NCI-H128 (cell line): ENCODE measurements around the gene CTNNA3.

ENCODE experiments used
- DNase-seq: peaks from one replicate; lab custom pipeline; 2025; ENCODE audit not compliant: unreplicated experiment; lab: John Stamatoyannopoulos, UW

CTNNA3 gene

DNA sequence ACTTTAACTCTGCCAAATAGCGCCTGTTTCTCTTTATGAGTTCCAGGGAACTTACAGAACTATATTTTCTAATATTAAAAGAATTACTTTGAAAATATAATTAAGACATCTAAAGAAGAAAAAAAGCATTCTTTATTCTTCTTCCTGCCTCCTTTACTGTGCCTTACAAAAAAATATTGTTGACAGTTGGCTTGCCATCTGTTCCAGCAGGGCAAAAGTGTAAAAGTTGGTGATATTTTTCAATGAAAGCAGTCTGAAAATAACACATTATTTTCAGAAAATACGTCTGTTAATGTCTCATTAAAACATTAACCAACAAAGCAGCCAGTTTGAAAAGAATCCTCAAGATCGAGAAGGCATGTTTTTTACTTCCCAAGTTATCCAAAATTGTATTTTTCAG is 1802.3 kb downstream of the CTNNA3 start:
- DNase-seq, result no peak

DNA sequence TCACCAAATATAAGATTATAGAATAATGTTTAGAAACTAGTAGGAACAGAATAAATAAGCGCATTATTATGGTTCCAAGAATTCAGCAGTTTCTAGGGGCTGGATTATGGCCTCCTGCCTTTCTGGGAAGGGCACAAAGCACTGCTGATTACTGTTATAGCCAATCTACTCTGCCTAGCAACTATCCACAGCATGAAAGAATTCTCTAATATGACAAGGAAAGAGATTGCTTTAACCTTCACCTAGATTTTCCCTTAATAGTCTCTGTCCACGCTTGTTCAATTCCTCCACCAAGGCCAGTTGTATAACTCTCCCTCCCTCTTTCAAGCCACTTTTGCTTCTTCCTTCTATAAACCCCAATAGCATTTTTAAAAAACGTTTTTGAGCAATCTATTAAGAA is 1803.7 kb downstream of the CTNNA3 start:
- no peak for DNase-seq

DNA sequence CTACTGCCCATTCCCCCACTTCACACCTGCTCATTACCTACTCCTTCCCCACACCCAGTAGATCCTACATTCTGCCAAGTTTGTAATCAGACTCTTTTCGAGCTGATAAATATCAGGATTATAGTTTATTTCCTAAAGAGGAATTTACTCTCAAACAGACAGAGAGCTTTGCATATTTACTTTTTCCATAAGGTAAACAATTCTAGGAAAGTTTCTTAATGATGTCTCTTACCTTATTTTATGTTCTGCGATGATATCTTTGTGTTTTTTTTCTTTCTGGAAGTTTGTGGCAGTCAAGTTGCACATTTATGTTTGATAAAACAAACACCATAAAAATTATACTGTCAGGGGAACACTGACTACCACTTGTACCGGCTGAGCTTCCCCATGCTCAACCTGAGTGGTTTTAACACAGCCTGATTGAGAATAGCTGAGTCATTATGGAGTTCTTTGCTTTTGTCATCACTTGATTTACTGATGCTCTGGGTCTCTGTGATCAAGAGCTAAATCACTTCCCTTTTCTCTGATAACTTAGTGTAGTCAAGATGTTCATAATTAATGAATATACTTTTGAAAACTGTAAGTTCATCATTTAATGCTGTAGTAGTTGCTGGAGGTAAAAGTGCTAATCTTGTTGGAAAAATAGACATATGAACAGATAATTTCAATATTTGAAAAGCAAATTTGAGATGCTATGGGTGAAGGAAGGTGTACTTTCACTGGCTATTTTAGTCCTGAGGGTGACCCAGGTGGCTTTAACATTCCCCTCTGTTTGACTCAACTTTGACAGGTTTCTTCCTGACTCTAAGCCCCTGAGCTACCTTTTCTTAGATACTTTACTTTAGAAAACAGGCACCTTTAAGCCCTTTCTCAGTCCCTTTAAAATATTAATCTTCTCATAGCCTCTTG is 1804.7 kb downstream of the CTNNA3 start:
- DNase-seq, result no peak

DNA sequence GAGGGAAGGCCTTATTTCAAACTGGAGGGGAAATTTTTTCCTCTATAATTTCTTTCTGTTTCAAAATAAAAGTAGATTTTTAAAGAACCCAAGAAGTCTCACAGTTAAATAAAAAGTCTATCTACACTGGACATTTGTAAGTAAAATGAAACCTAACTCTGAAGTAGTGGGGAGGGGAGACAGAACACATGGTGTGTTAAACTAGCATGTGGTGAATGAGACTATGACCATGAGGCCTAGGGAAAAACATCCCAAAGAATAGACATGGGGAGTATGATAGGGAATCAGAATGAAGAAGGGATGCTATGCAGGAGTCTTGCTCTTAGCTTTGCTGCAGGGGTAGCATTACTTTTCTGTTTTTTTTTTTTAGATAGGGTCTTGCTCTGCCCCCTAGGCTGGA is 1831.5 kb downstream of the CTNNA3 start:
- DNase-seq, result no peak

DNA sequence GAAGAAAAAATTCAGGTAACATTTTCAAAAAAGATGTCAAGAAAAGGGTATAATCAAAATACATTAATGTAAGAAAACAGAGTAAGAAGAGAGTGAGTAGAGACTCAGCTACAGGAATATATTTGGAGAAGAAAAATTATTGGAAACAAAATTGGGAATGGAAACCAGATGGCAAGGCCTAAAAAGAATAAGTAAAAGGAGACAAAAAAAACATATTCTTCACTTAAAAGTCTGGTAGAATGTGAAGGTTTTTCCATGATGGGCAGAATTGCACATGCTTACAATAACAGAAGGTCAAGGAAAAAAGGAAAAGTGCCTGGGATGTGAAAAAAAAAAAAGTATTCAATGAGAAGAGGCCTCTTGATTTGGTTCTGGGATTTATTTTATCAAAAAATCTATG is 1832.0 kb downstream of the CTNNA3 start:
- DNase-seq, result no peak
